Measurements from ENCODE around the gene MUC13. TPM values are rescaled to one million over a fixed set of nuclear protein-coding genes. Genes with fewer than 3 reads are reported as not detected.

MUC13 gene
- polyA plus RNA-seq, 2 donors = 0.14 TPM; not detected in 1

DNA sequence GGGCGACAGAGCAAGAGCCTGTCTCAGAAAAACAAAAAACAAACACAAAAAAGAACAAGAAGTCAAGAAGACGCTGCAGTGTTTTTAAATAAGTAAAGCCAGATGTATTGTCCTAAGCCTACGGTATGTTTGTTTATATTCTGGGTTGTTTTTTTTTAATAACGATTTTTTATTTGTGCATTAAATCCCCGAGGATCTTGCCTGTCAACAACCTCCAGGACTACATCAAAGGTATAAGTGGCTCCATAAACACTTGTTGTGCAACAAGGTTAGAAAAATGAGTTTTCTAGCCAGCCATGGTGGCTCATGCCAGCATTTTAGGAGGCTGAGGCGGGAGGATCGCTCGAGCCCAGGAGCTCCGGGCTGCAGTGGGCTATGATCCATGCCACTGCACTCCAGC lies 73.5 kb downstream of the MUC13 start:
- peaks cover 0 to 4% of the 10 kb centered on the region in 2 donors for H3K36me3 ChIP-seq (ENCODE audit: control insufficient read depth in 2 of 2, insufficient read depth in 2 of 2, low read length in 1 of 2)
- H3K9me3 ChIP-seq (ENCODE audit: control insufficient read depth in 2 of 2, insufficient read depth in 1 of 2, low read depth in 1 of 2, low read length in 1 of 2) = no peaks in the 10 kb centered on the region
- 75 to 82% methylated on average over 9 of the region's 9 CpGs for WGBS, 2 donors
- H3K4me1 ChIP-seq (ENCODE audit: control insufficient read depth in 2 of 2, insufficient read depth in 2 of 2, low read length in 1 of 2) = peaks cover 0 to 2% of the 10 kb centered on the region in 2 donors
- H3K27me3 ChIP-seq (ENCODE audit: control insufficient read depth in 1 of 2, insufficient read depth in 2 of 2, low read length in 2 of 2) = no peaks in the 10 kb centered on the region
- H3K27ac ChIP-seq (ENCODE audit: low read depth in 2 of 2, low read length in 1 of 2) = no peak overlapping the region
- H3K4me3 ChIP-seq (ENCODE audit: low read depth in 1 of 2, low read length in 2 of 2) = no peak overlapping the region

DNA sequence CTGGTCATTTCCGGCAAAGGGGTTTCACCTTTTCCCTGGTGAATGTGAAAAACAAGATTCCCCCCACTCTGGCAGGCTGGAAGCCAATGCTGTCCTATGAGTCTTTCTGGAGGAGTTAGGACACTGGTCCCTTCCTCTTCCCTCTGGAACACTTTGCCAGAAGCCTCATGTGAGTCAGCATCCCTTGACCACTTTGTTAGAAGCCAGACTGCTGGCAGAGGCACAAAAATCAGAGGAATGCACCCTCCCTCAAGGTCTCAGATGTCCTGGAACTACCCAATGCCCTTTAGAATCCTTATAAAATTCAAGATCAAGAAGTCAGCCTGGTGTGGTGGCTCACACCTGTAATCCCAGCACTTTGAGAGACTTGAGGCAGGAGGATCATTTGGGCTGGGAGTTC lies 74.0 kb downstream of the MUC13 start:
- Histone ChIP-seq H3K27ac (ENCODE audit: low read depth in 2 of 2, low read length in 1 of 2) (no peak overlapping the region), H3K4me1 (ENCODE audit: control insufficient read depth in 2 of 2, insufficient read depth in 2 of 2, low read length in 1 of 2) (peaks cover 0 to 2% of the 10 kb centered on the region in 2 donors), H3K27me3 (ENCODE audit: control insufficient read depth in 1 of 2, insufficient read depth in 2 of 2, low read length in 2 of 2) (no peaks in the 10 kb centered on the region), H3K9me3 (ENCODE audit: control insufficient read depth in 2 of 2, insufficient read depth in 1 of 2, low read depth in 1 of 2, low read length in 1 of 2) (no peaks in the 10 kb centered on the region), H3K36me3 (ENCODE audit: control insufficient read depth in 2 of 2, insufficient read depth in 2 of 2, low read length in 1 of 2) (peaks cover 0 to 4% of the 10 kb centered on the region in 2 donors), H3K4me3 (ENCODE audit: low read depth in 1 of 2, low read length in 2 of 2) (no peak overlapping the region)
- 66 to 68% methylated on average over 1 of the region's 1 CpG for WGBS, 2 donors

DNA sequence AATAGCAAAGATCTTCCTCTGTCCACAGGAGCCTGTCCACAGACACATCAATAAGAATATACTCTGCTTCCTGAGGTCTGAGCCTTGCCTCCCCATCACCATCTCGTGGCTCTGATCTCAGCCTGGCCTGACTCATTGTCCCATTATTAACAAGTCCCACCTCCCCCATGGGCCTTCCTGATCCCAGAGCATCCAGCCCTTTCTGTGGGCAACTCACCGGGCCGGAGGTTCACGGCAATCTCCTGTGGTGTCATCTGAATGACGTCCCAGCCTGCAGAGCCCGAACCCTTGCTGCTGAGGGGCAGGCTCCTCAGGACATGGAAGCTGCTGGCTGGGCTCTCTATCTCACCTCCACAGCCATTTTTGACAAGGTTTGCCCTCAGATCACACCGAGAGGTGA lies 75.5 kb downstream of the MUC13 start:
- H3K9me3 ChIP-seq (ENCODE audit: control insufficient read depth in 2 of 2, insufficient read depth in 1 of 2, low read depth in 1 of 2, low read length in 1 of 2) = no peaks in the 10 kb centered on the region
- WGBS, 2 donors = 82 to 85% methylated on average over 7 of the region's 7 CpGs
- H3K27ac ChIP-seq (ENCODE audit: low read depth in 2 of 2, low read length in 1 of 2) = peak overlapping the region in 1 of 2 donors; percentile 24
- no peaks in the 10 kb centered on the region for H3K27me3 ChIP-seq (ENCODE audit: control insufficient read depth in 1 of 2, insufficient read depth in 2 of 2, low read length in 2 of 2)
- H3K36me3 ChIP-seq (ENCODE audit: control insufficient read depth in 2 of 2, insufficient read depth in 2 of 2, low read length in 1 of 2) = peaks cover 0 to 4% of the 10 kb centered on the region in 2 donors
- H3K4me3 ChIP-seq (ENCODE audit: low read depth in 1 of 2, low read length in 2 of 2) = no peak overlapping the region
- H3K4me1 ChIP-seq (ENCODE audit: control insufficient read depth in 2 of 2, insufficient read depth in 2 of 2, low read length in 1 of 2) = peaks cover 0 to 2% of the 10 kb centered on the region in 2 donors

DNA sequence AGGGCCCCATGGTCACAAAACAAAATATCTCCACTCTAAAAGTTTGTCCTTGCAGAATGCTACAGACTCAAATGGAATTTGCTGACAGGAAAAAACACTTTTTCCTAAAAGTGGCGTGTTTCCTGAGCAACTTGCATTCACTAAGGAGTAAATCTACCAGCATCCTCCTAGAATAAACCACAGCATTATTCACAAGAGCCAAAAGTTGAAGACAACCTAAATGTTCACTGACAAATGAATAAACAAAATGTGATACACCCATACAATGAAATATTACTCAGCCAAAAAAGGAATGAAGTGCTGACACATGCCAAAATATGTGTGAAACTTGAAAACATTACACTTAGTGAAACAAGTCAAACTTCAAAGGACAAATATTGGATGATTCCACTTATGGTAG lies 76.3 kb downstream of the MUC13 start:
- Histone ChIP-seq H3K9me3 (ENCODE audit: control insufficient read depth in 2 of 2, insufficient read depth in 1 of 2, low read depth in 1 of 2, low read length in 1 of 2) (no peaks in the 10 kb centered on the region), H3K27me3 (ENCODE audit: control insufficient read depth in 1 of 2, insufficient read depth in 2 of 2, low read length in 2 of 2) (no peaks in the 10 kb centered on the region), H3K4me1 (ENCODE audit: control insufficient read depth in 2 of 2, insufficient read depth in 2 of 2, low read length in 1 of 2) (peaks cover 0 to 2% of the 10 kb centered on the region in 2 donors), H3K36me3 (ENCODE audit: control insufficient read depth in 2 of 2, insufficient read depth in 2 of 2, low read length in 1 of 2) (peaks cover 0 to 4% of the 10 kb centered on the region in 2 donors), H3K27ac (ENCODE audit: low read depth in 2 of 2, low read length in 1 of 2) (no peak overlapping the region), H3K4me3 (ENCODE audit: low read depth in 1 of 2, low read length in 2 of 2) (no peak overlapping the region)
- WGBS, 2 donors = 58 to 61% methylated on average over 1 of the region's 1 CpG

DNA sequence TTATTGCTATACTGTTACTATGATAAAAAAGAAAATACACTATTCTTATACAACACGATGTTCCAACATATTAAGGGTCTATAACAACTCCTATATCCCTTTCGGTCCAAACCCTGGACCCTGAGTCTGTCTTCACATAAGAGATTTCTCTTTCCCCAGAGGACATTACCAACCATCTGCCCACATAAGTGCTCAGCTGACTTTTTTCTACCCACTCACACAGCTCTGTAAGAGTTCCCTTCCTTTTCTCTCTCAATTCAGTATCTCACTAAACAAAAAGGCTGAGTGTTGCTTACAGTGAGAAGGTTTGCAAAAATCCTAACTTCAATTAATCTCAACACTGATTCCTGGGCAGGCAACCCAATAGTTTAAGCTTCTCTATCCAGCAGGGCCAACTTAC lies 77.9 kb downstream of the MUC13 start:
- Histone ChIP-seq H3K27me3 (ENCODE audit: control insufficient read depth in 1 of 2, insufficient read depth in 2 of 2, low read length in 2 of 2) (no peaks in the 10 kb centered on the region), H3K4me3 (ENCODE audit: low read depth in 1 of 2, low read length in 2 of 2) (no peak overlapping the region), H3K36me3 (ENCODE audit: control insufficient read depth in 2 of 2, insufficient read depth in 2 of 2, low read length in 1 of 2) (peaks cover 0 to 4% of the 10 kb centered on the region in 2 donors), H3K27ac (ENCODE audit: low read depth in 2 of 2, low read length in 1 of 2) (no peak overlapping the region), H3K4me1 (ENCODE audit: control insufficient read depth in 2 of 2, insufficient read depth in 2 of 2, low read length in 1 of 2) (peaks cover 0 to 2% of the 10 kb centered on the region in 2 donors), H3K9me3 (ENCODE audit: control insufficient read depth in 2 of 2, insufficient read depth in 1 of 2, low read depth in 1 of 2, low read length in 1 of 2) (no peaks in the 10 kb centered on the region)
- WGBS, 2 donors = 97 to 99% methylated on average over 2 of the region's 2 CpGs

Other genes with a start within 250 kb of the MUC13 start
- gene UMPS, start 204.3 kb downstream of the MUC13 start, polyA plus RNA-seq = 10 to 100 TPM in 1 of 2 donors, 1 to 10 TPM in 1; 9.9 to 26.1 TPM
- 10 to 100 TPM; 19.5 to 39.6 TPM for gene ITGB5, start 47.4 kb downstream of the MUC13 start, polyA plus RNA-seq
- gene HEG1, start 121.2 kb upstream of the MUC13 start, polyA plus RNA-seq = 1 to 10 TPM; 3.1 to 6.0 TPM

All from esophagus (tissue), 2 donors.